GM21619 (cell line): Measurements from ENCODE around the gene COMMD1.
"Not testable (repeated sequence)": the region's sequence is repeated elsewhere in the genome, so short reads cannot be mapped to it uniquely, and the experiment has no call there.

Source experiments
- ATAC-seq: cut with Tn5 transposase; IDR thresholded peaks from one replicate; pipeline ENCODE4 v1.9.1; 2021; ENCODE audit not compliant: unreplicated experiment

The COMMD1 gene

GRCh38 chr2:61905372-61906185 lies at the start of gene COMMD1:
Gene COMMD1 (plus strand): TSS chr2:61905674. CDS start chr2:61905679, 5 bp downstream.
- peak; percentile 99 for ATAC-seq

- no peak for ATAC-seq
Measured at GRCh38 chr2:61857224-61857623, 48.2 kb upstream of the COMMD1 start.

DNA sequence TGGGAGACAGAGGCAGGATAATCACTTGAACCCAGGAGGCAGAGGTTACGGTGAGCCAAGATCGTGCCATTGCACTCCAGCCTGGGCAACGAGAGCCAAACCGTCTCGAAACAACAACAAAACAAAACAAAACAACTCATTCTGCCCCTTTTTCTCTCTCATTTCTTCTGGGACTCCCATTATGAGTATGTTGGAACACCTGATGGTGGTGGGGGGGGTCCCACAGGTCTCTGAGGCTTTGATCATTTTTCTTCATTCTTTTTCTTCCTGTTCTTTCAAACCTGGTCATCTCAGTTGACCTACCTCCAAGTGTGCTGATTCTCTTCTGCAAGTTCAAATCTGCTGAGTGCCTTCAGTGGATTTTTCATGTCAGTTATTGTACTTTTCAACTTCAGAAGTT lies 43.4 kb upstream of the COMMD1 start:
- no peak for ATAC-seq

GRCh38 chr2:61866482-61867089 lies 38.9 kb upstream of the COMMD1 start:
- ATAC-seq = not testable (repeated sequence)

DNA sequence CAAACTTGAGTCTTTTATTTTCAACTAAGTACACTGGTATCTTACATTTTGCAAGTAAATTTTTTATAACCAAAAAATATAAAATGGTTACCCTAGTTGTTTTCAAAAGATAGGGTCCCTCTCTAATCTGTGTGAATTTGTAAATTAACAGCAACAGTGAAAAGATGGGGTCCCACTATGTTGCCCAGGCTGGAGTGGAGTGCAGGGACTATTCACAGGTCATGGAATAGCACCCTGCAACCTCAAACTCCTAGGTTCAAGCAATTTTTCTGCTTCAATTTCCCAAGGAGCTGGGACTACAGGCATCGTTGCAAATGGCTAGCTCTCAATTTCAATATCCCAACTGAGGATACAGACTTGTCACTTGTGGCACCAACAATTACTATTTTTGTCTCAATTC lies 29.1 kb upstream of the COMMD1 start:
- no peak for ATAC-seq

GRCh38 chr2:61877571-61878245 lies 27.8 kb upstream of the COMMD1 start:
- ATAC-seq = no peak

GRCh38 chr2:61878761-61879160 lies 26.7 kb upstream of the COMMD1 start:
- ATAC-seq = no peak

DNA sequence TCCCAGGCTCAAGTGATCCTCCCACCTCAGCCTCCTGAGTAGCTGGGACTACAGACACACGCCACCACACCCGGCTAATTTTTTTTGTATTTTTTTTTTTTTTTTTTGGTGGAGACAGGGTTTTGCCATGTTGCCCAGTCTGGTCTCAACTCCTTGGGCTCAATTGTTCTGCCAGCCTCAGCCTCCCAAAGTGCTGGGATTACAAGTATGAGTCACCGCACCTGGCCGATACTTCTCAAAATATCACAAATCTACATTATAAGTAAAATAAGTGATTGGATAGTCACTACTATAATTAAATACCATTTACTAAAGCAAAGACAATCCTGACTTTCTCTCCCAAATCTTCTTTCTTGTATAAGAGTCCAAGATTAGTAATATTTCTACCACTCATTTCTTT lies 26.1 kb upstream of the COMMD1 start:
- not testable (repeated sequence) for ATAC-seq

DNA sequence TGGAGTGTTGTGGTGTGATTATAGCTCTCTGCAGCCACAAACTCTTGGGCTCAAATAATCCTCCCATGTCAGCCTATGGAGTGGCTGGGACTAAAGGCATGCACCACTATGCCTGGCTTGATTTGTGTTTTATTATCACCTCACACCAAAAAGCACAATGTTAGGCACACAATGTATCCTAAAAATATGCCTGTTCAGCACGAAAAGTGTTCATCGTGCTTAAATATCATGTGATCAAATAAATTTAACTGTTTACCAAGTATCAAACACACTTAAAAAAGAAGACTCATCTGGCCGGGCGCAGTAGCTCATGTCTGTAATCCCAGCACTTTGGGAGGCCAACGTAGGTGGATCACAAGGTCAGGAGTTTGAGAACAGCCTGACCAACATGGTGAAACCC lies 22.6 kb upstream of the COMMD1 start:
- no peak for ATAC-seq

GRCh38 chr2:61885896-61886603 lies 19.4 kb upstream of the COMMD1 start:
- no peak for ATAC-seq

DNA sequence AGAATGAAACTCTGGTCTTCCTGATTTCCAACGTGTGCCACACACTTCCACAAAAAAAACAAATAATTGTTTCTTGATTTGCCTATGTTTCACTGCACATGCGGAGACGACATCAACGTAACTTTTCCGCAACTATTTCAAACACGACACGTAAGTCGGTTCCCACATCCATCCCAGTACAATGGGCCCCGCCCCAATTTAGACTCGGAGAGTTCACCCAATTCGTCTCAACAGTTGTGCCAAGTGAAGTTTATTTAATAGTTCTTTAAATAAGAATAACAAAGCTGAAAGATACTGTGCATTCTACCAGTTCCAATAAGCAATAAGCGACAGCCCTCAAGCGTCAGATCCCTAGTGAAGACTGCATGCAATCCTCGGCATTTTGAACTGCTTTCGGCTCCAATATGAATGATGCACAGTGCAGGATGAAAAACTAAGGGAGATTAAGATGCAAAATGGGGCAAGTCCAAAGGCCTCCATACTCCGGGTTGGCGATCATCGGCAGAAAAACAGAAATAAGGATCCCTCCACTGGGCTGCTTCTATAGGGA lies 17.7 kb upstream of the COMMD1 start:
- no peak for ATAC-seq

DNA sequence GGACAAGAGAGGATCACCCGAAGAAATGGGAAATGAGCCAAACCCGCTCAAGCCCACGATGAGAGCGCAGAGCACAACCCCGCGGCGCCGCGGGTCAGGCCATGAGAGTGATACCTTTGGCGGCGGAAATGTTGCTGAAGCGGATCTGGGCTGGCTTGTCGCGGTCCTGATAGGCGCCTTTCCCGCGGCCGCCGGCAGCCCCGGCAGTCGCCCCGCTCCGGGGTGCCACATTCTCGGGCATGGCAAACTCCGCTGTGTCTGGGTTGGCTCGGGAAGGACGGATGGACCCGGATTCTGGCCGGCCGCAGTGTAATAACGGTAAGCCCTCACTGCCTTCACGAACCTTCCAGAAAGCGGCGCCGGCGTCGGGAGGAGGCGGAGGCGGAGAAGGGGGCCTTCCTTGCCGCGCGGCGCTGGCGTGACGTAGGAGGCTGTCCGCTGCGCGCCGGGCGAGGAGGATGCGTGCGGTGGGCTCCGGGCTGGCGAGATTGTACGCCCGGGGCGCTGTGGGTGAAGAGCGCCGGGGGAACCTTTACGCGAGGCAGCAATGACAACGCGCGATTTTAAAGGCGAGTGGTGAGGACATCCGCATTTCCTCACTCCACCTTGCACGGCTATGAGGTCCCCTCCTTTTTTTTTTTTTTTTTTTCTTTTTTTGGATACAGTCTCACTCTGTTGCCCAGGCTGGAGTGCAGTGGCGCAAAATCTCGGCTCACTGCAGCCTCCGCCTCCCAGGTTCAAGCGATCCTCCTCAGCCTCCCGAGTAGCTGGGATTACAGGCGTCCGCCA lies 17.0 kb upstream of the COMMD1 start, which contains the start of gene CCT4:
TSS of gene CCT4 (minus strand) at position 390 of the 789 bp plus-strand sequence. CDS start at position 241, 149 bp downstream.
- ATAC-seq = peak; percentile 73

DNA sequence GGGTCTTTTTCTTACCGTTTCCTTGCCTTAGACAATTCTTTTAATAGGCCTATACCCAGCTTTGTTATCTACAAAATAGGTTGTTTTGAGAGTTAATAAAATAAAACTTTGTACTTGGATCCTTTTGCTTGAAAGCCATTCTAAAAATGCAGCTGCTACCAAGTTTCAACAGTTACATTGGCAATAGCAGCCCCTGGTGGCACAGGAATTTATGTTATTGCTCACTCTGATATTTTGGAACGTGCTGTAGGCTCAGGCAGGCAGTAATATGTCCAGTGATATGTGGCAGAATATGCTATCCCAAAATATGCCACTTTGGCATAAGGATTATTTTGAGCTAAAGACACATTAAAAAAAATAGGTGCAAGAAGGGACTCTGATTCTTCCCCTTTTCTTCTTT lies 6.7 kb upstream of the COMMD1 start:
- no peak for ATAC-seq

- ATAC-seq = no peak
Measured at GRCh38 chr2:61900281-61900680, 5.2 kb upstream of the COMMD1 start.

- peak; percentile 7 for ATAC-seq
Measured at GRCh38 chr2:61906186-61906470, 654 bp downstream of the COMMD1 start.

DNA sequence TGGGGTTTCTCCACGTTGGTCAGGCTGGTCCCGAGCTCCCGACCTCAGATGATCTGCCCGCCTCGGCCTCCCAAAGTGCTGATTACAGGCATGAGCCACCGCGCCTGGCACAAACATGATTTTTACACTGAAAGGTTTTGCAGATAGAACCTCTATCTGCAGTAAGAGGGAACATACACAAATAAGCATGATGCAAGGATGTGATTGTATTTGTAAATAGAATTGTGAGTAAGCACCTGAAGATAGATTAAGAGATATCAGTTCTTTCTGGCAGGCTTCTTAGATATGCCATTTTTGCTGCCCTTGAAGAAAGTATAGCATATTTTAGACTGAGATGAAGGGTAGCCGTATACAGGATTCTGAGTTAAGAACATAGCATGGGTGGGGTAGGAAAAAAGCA lies 3.6 kb downstream of the COMMD1 start:
- ATAC-seq = no peak

- no peak for ATAC-seq
Measured at GRCh38 chr2:61910603-61911002, 5.1 kb downstream of the COMMD1 start.

- no peak for ATAC-seq
Measured at GRCh38 chr2:61911510-61911909, 6.0 kb downstream of the COMMD1 start.

DNA sequence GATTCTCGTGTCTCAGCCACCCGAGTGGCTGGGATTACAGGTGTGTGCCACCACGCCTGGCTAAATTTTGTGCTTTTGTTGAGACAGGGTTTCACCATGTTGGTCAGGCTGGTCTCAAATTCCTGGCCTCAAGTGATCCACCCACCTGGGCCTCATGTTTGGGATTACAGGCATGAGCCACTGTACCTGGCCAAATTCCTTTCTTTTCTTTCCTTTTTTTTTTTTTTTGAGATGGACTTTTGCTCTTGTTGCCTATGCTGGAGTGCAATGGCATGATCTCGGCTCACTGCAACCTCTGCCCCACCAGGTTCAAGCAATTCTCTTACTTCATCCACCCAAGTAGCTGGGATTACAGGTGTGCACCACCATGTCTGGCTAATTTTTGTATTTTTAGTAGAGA lies 9.3 kb downstream of the COMMD1 start:
- not testable (repeated sequence) for ATAC-seq

DNA sequence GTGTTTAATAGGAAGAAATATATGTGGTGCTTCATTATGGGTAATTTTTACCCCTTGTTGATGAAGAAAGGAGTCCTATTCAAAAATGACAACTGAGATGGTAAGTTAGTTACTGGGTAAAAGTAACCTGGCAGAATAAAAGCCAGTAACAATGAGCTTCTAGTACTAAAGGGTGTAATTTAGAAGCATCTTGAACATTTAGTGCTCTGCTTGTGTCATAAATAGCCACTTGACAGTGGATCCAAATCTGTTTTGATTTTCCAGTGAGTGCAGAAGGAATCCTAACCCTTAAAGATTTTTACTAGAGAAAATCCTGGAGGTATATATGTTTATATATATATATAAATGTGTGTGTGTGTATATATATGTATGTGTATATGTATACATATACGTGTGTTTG lies 15.1 kb downstream of the COMMD1 start:
- no peak for ATAC-seq
